HG03354 (cell line): ENCODE measurements around the gene SUPT5H.

Source experiments
- ATAC-seq: cut with Tn5 transposase; IDR thresholded peaks from one replicate; pipeline ENCODE4 v1.9.1; 2021; ENCODE audit warnings: mild to moderate bottlenecking; ENCODE audit not compliant: unreplicated experiment, poor library complexity, severe bottlenecking

Gene SUPT5H

GRCh38 chr19:39481676-39482075 lies 36.3 kb downstream of the SUPT5H start:
- no peak for ATAC-seq

GRCh38 chr19:39483141-39483540 lies 37.8 kb downstream of the SUPT5H start:
- no peak for ATAC-seq

- no peak for ATAC-seq
Observed at GRCh38 chr19:39489756-39490155, 44.4 kb downstream of the SUPT5H start.

- ATAC-seq, result no peak
Observed at GRCh38 chr19:39492225-39492624, 46.8 kb downstream of the SUPT5H start.

GRCh38 chr19:39492788-39493187 lies 47.4 kb downstream of the SUPT5H start:
- ATAC-seq, result no peak

GRCh38 chr19:39494661-39495060 lies 49.3 kb downstream of the SUPT5H start:
- no peak for ATAC-seq

GRCh38 chr19:39496063-39496462 lies 50.7 kb downstream of the SUPT5H start:
- no peak for ATAC-seq

GRCh38 chr19:39497701-39497995 lies 52.3 kb downstream of the SUPT5H start:
- ATAC-seq, result no peak

GRCh38 chr19:39497996-39498797 lies 52.8 kb downstream of the SUPT5H start:
- no peak for ATAC-seq

- ATAC-seq, result no peak
Observed at GRCh38 chr19:39498798-39499642, 53.6 kb downstream of the SUPT5H start, which contains the start of gene DLL3. TSS of gene DLL3 (plus strand) at chr19:39498947. CDS start at chr19:39498975, 28 bp downstream.

- ATAC-seq, result no peak
Observed at GRCh38 chr19:39499932-39500331, 54.5 kb downstream of the SUPT5H start.

- ATAC-seq, result no peak
Observed at GRCh38 chr19:39500543-39500942, 55.2 kb downstream of the SUPT5H start.

GRCh38 chr19:39501340-39501739 lies 56.0 kb downstream of the SUPT5H start:
- ATAC-seq, result no peak

GRCh38 chr19:39502640-39503417 lies 57.4 kb downstream of the SUPT5H start:
- peak; percentile 54 for ATAC-seq

GRCh38 chr19:39506598-39506943 lies 61.2 kb downstream of the SUPT5H start:
- ATAC-seq, result no peak

- ATAC-seq, result no peak
Observed at GRCh38 chr19:39506944-39507714, 61.7 kb downstream of the SUPT5H start.

GRCh38 chr19:39507715-39508364 lies 62.5 kb downstream of the SUPT5H start:
- no peak for ATAC-seq

GRCh38 chr19:39508629-39509028 lies 63.2 kb downstream of the SUPT5H start:
- no peak for ATAC-seq

- no peak for ATAC-seq
Observed at GRCh38 chr19:39509233-39509632, 63.9 kb downstream of the SUPT5H start.
